Medulla oblongata (tissue), 1 donor: ENCODE data around the gene KLHL2.
"Not testable (repeated sequence)": the region's sequence is repeated elsewhere in the genome, so short reads cannot be mapped to it uniquely, and the experiment has no call there.

Experiments used
- DNase-seq: peaks from one replicate; pipeline ENCODE4 v3.0.0-alpha.2; 2015; ENCODE audit errors: extremely low spot score

The KLHL2 gene

DNA sequence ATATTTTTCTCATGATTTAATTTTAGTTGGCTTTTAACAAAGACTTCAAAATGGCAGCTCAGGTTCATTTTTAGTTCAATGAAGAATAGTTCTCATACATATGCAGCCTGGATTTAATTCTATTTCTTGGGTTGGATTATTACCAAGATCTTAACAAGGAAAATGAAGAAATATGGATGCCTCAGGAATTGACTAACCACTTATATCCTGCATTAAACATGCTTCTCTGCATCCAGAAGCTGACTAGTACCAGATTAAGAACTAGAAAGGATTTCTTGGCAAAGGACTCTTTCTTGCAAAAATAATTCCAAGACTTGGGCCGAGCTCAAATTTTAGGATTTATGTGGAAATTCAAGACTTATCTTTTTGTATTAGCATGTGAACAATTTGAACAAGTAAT is 5.6 kb upstream of the KLHL2 start:
- DNase-seq = no peak

DNA sequence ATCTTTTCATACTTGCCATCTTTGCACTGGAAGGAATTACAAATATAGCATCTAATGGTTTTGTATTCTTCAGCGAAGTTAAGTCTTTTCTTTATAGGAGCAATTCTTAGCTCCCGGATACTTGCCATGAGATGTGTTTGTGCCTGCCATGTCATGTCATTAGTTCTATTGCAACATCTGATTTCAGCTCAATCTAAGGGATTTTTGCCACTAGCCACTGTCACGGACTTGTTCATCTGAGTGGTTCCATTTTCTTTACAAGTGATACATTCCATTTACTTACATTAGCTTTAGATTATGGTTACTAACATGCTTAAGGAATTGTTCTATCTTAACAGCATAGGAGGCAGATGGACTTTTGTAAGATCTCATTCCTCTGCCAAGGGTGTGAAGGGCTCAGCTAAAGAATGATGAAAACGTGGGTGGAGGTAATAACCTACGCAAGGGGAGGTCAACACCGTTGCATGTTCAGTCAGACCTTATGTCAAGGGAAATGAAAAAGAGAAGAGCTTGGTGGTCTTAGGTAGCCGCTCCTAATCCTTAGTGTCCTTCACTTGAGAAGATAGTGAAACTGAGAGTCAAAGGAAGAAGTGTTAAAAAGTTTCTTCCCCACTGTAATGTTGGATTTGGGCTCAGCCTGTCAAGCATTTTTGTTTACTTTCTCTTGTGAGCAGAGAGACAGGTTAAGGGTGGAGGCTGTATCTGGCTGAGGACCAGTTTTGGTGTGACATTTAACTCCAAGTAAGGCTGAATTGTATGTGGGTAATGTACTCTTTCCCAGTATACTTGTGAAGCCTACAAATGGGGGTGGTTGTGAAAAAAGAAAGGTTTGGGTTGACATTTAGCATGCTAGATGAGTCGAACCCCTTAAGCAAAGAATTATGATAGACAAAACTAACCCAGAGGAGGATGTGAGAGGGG is 3.6 kb upstream of the KLHL2 start:
- no peak for DNase-seq

DNA sequence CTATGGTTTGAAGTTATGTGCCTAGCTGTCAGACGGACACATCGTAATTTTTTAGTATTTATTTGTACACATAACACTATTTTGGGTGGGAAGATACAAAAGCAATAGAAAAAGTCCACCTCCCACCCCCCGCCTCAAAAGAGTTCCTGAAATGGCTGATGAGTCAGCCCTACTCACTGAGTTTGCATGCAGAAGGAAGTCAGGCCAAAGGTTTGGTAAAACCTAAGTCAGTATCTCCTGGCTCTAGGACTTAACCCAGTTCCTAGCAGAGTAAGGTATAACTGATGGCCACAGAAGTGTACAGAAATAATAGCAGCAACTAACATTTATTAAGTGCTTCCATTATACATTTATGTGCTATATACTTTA is 2.9 kb upstream of the KLHL2 start:
- DNase-seq = no peak

DNA sequence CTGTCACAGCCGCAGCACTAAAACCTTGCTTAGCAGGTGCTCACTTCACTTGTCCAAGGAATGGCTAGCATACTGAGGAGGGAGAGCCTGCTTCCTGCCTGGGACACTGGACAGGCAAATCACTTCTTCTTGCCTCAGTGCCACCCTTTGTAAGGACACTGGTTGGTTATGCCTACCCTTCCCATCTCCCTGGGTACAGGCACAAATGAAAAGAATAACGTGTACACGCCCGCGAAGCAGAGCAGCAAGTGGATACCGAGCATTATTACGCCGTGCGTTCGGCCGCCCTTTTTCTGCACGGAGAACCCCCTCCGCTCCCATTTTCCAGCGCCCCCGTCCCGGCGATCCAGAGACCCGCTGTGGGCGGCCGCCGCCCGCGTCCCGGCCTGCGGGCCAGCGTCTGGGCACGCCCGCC is 338 bp upstream of the KLHL2 start:
- DNase-seq = peak; percentile 56

DNA sequence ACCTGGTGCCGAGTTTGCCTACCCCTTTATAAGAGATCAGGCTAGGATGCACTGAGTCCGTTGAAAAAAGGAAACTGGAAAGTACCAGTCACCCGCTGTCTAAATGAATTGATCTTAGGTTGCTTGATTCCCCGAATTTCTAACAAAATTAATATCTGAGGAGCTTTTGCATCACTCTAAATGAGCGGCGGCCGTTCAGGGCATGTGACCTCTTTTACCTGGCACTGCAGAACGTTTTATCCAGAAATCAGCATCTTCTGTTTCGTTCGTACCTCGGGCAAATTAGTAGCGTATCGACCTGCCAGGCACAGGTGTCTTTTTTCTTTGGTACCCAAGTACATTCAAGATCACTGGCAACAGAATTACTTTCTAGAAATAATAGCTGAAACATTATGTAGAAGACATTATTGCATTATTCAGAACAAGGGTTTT is 876 bp downstream of the KLHL2 start:
- DNase-seq = peak; percentile 48

DNA sequence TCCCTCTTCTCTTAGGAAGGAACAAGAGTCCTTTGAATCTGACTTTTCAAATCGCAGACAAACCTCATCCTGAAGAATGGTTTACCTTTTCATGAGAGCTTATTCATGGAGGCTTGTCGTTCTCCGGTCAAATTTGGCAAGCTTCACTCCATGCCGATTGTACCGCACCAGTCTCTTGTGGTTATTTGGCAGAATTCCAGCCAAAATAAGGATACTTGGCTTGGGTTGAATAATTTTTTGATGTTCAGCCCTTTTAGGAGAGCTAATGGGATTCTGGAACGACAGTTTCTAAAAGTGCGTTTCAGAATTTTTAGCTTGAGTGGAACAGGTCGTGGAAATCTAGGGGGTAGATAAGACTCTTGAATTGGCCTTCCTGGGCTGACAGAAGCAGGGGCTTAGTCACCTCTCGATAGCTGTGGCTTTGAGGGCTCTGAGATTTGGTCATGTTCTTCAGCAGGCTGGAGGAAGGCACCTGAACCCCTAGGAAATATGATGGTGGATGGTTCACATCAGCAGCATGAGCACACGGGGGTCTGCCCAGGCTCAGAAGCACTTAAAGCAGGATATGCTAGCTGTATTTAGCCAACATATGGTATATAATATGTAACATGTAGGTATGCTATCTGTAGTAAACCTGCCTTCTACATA is 1.5 kb downstream of the KLHL2 start:
- DNase-seq = peak; percentile 52

DNA sequence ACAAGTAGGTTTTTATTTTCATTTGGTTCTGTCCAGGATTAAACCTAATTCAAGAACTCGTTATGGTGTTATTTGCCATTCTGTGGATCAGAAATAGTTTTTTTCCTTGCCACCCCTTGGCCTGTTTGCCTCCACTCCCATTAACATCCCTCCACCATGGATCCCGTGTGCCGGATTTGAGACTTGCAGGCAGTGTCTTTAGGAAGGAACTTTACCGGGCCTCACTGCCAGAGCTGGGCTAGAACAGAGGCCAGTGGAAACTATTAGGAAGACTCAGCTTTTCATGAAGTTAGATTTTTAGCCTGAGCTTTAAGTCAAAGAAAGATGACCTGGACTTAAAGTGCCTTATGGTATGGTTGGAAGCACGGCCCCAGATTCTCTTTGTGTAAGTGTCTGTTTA is 2.4 kb downstream of the KLHL2 start:
- DNase-seq = peak; percentile 47

DNA sequence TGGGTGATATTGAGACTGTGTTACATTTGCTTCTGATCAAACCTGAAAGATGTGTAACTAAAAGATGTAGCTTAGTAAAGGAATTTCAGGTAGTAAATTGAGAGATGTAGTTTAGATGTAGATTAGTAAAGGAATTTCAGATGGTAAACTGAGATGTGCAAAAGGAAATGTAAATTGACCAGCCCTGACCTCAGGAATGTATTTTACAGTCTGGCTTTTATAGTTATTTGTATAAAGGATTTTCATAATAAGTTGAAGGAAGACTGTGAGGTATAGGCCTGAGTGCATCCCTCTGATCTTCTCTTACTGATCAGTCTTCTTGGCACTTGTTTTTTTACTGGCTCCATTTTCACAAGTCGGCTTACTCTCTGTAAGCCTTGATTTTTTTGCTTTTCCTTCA is 3.2 kb downstream of the KLHL2 start:
- no peak for DNase-seq

DNA sequence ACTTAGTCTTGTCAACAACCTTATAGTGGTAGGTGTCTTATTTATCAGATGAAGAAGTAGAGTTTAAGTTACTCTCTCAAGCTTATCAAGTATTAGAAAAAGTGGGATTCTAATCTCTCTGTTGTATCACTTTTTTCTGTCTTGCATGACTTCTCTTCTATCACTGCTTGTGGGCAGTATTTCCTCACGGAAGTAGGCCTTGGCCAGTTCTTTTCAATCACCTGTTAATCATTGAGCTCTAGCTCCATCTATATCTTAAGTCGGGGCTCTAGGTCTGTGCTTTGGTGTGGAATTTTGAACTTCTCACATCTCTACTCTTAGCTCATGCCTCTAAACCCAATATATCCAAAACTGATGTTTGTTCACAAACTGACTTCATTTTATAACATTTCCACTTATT is 5.3 kb downstream of the KLHL2 start:
- DNase-seq = not testable (repeated sequence)

DNA sequence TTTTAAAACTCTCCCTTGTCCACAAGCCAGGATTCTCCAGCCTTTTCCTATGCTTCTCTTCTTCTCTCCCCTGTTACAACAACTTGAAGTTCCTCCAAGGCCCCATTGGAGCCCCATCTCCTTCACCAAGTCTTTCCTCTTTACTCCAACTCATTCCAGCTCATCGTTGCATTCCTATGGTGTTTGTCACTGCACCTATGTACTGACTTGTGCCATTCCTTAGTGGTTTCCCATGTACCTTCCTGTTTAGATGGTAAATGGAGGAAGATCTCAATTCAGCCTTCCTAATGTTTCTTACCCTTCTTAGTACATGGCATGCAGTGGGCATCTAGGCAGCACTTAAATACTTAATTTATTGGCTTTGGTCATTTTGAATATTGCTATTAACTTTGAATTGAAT is 6.0 kb downstream of the KLHL2 start:
- DNase-seq = not testable (repeated sequence)

DNA sequence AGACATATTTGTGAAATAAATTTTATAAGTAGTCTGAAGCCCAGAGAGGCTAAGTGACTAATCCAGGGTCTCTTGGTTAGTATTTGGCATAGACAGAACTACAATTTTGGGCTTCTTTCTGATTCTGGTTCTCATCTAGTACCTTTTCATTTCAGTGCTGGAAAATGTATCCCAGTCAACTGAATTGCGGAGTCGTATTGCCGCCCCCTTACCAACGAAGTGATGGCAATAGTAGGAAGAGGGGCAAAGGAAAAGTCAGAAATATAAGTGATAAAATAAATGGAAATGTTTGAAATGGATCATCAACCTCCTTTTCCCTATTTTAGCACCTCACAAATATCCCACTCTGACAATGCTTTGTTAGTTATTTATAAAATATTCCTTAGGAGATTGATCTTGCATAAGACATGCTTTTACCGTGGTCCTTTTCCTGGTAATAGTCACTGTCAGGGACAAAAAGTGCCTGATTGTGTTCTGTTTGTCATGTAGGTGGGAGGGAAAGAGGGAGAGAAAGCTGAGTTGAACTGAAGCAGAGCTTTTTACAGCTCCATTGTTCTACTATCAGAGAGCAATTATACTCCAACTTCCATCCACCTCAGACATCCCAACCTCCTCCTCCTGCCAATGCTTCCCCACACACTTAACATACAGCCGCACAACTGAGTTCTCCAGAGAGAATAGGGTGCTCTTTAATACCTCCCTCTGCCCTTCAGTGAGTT is 6.8 kb downstream of the KLHL2 start:
- DNase-seq = peak; percentile 27

DNA sequence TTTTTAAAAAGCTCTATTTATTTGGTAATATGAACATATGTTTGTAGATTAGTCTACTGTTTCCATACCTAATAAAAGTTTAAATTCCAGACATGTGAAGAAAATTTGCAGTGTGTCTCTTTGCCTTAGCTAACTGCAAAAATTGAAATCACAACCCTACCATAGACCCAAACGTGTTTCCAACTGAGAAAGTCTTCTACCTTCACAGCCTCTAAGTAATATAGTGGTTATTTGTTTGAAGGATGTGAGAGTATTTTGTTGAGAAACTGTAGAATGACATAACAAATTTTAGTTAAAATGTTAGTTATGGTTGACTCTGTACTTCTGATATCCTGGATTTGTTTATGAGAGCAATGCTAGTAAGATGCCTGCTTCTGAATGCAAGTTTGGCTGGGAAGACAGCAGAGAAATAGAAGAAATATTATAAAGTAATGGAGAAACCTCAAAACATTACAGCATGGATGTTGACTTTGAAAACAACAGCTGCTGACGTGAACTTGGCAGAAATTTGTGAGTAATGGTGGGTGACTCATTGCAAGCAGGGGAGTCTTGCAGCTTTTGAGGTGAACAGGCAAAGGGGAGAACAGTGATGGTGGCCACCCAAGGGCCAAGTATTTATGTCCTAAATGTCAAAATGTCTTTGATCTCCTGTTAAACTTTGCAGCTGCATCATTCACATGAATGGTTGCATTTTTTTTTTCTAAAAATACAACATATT is 7.8 kb downstream of the KLHL2 start:
- not testable (repeated sequence) for DNase-seq

DNA sequence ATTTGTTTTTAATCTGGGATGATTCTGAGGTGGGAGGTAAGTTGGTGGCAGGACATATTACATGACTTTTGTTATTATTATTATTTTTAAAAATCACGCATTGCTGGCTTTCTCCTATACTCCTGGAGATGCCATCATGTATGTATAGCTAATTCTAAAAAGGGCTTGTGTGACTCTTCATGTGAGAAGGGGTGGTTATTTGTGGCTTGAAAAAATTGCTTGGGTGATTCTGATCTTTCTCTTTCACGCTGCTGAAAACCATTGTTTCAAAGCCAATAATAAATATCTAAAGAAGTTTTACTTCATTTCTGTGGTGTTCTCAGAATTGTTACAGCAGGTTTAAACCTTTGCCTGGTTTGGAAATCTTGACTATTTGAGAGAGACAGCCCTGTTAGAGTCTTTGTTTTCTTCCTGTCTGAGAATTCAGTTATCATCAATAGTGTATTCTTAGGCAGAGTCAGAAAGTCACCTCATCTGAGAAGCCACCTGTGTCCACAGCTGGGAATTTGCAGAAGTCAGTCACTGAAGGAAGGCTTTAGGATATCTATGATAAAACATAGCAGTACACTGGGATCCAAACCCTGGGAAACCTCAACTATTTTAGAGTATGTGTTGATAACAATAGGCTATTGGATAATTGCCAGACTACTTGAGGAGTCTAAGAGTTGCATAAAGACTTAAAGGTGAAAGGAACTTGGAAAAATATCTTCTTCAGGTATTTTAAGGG is 8.6 kb downstream of the KLHL2 start:
- not testable (repeated sequence) for DNase-seq

DNA sequence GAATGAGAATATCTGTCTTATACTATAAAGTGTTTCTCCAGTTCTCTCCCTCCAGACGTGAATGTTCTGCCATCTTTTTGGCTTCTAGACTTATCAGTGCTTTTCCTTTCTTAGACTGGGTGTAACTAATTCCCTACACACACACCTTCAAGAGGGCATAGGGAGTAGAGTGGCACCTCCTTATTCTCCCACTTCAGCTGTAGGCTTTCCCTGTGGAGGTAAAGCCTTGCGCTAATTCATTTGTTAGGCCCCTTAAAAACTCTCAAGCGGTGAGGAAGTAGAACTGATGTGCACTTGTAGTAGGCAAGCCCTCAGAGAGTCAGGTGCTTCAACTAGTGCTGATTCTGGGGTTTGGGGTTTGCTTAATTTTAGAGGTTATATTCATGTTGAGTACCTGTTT is 10.0 kb downstream of the KLHL2 start:
- DNase-seq = no peak

DNA sequence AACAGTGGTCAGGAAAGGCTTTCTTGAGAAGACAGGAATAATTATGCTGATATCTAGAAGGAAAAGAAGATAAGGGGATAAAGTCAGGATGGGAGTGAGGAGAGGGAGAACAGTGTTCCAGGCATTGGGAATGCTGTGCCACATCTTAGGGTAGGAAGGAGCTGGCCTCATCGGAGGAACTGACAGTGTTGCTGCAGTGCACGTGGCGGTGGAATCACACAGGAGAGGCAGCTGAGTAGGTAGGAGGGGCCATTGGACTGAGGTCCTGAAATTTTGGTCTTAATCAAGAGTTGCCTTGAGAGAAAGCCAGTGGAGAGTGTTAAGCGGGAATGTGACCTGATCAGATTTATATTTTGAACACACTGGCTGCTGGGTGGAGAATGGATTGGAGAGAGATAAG is 13.9 kb downstream of the KLHL2 start:
- DNase-seq = not testable (repeated sequence)

DNA sequence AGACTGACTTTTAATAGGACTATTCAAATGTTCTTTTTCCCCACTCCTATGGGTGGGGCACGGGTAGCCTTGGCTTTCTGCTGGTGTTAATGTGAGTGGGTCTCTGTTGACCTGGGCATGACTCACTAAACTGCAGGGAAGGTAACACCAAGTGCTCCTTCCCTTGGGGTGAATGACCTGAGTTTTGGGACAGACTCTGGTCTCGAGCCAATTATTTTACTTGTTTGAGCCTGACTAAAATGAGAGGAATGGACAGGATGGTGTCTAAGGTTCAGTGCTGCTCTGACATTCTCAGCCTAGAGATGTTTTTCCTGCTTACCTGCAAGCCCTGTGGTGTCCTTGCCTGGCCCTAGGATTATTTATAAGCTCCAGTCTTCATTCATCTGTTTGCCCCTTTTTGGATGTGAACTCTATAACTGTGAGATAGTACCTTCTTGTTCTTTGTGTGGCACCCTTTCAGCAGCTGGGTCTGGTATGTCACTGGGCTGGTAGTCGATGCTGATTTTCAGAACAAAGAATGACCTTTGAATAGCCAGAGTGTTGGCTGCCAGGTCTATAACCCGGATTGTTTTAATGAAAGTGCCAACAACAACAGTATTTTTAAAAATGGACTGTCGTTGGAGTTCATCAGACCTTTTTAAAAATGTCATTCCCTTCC is 14.8 kb downstream of the KLHL2 start:
- not testable (repeated sequence) for DNase-seq

DNA sequence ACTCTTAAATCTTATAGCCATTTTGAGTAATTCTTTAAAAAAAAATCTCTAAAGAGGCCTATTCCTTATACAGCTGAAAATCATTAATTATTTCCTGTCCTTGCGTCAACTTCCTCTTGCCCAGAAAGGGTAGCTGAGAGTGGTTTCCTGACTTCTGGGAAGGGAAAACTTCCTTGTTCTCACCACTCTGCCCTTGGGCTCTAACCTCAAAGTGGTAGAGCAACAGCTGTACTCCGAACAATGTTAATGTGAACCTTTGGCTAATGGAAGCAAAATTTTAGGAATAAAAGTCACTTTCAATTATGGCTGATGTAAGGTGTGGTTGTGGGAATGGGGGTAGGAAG is 15.3 kb downstream of the KLHL2 start:
- peak; percentile 62 for DNase-seq

DNA sequence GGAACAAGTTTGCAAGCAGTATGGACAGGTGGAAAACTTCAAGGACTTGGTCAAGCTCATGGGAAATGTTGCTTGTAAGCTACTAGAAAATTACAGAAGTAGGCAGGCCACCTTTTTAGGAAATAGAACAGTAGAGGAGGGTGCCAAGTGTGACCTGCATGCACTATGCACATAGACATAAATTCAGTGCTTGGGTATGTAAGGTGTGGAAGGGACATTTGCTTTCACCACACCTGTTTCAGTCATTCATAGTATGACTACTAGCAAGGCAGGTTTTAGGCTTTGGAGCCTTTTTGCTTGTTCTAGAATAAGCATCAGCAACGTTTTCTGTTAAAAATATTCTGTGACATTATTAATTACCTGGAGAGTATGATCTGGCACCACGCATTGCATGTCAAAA is 20.0 kb downstream of the KLHL2 start:
- DNase-seq = not testable (repeated sequence)

DNA sequence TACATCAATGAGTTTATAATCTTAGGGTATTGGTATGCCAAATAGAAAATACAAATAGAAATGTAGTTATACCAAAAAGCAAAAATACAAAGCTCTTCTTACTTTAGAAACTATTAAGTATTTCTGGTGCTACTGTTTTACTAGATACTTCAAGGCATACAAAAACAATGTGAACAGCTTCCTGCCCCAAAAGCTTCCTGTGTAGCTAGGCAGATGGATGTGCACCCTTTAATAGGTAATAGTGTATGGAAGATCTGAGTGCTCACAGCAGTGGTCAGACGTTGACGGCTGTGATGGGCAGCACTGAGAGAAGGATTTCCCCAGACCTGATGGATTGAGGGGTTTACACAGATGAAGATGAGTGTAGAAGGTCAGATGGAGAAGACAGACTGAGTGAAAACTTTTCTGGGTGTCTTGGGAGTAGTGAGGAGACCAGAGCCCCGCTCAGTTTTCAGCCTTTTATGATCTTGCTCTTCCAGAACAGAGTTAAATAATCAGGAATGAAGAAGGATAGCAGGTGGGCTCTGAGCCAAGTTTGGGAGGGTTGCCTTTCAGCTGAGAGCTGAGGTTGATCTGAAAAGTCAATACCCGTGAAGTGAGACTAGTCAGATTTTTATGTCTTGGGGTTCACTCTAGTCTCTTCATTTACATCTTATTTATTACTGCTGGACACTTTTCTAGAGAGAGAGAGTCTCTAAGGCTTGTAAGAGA is 22.3 kb downstream of the KLHL2 start:
- DNase-seq = not testable (repeated sequence)
